Ectodermal cell (in vitro differentiated cells): ENCODE measurements around the gene CEP57L1.
"Not testable (repeated sequence)": the region's sequence is repeated elsewhere in the genome, so short reads cannot be mapped to it uniquely, and the experiment has no call there.

ENCODE experiments used
- H3K27ac ChIP-seq: 2 replicates; pipeline ENCODE4 v1.7.0; 2013; ENCODE audit warnings: mild to moderate bottlenecking, low read depth, low read length; ENCODE audit not compliant: insufficient read depth, poor library complexity, severe bottlenecking
- H3K27me3 ChIP-seq: 2 replicates; pipeline ENCODE4 v1.7.0; 2013; ENCODE audit warnings: mild to moderate bottlenecking, low read length; ENCODE audit not compliant: insufficient read depth, control insufficient read depth, poor library complexity, severe bottlenecking
- H3K36me3 ChIP-seq: one replicate; pipeline ENCODE4 v1.7.0; 2013; ENCODE audit warnings: low read length; ENCODE audit not compliant: control insufficient read depth, insufficient read depth
- H3K4me1 ChIP-seq: one replicate; pipeline ENCODE4 v1.7.0; 2013; ENCODE audit warnings: low read length; ENCODE audit not compliant: control insufficient read depth, insufficient read depth
- H3K4me3 ChIP-seq: 2 replicates; pipeline ENCODE4 v1.7.0; 2013; ENCODE audit warnings: low read depth, low read length, control low read depth; ENCODE audit not compliant: insufficient read depth
- H3K9me3 ChIP-seq: 2 replicates; pipeline ENCODE4 v1.7.0; 2013; ENCODE audit warnings: mild to moderate bottlenecking, low read length, moderate library complexity; ENCODE audit not compliant: control insufficient read depth
- WGBS, 2 experiments: methylation state at CpG; one replicate each; pipeline ENCODE4 v1.1.7; 2013; ENCODE audit warnings: missing lambda C conversion rate in 2 of 2; 5-methylcytosine and 5-hydroxymethylcytosine counted together

The CEP57L1 gene

DNA sequence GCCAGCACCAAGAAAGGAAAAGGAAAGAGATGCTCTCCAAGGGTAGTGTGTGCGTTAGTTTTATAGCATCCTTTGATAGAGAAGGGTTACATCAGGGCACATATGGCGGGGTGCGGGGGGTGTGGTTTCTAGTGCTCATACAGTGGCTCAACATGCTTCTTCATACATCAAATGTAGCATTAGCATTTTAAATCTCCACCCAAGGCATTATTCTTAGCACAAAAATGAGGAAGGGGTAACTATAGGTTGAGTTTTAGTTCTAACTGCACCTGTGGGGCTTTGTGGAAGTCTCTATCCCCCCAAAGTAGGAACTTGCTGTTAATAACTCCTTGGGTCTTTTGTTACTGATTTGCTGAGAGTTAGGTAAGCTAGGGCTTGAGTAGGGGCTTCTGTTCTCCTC lies 89.3 kb downstream of the CEP57L1 start:
- Histone ChIP-seq H3K4me1 (no peaks in the 10 kb centered on the region), H3K9me3 (no peaks in the 10 kb centered on the region), H3K27ac (no peak overlapping the region), H3K4me3 (no peak overlapping the region), H3K36me3 (no peaks in the 10 kb centered on the region), H3K27me3 (peaks cover 5% of the 10 kb centered on the region)
- WGBS, 2 experiments: 6 to 64% methylated on average over 1 to 3 of the region's 3 CpGs

DNA sequence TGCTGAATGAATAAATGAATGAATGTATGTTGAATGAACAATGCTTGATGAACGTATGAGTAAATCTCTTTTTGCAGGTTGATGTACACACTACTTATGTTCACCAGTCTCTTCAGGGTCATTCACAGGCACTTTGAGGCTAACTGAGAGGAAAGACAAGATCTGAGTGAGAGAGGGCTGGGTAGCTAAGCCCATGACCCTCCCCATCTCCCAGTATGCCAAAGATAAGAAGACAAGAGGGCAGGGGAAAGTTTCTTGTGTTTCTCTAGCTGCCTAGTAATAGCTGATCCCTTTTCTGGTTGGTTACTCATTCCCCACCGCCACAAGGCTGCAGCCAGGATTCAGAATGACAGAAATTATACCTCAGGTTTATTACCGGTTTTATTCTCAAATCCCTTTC lies 90.7 kb downstream of the CEP57L1 start:
- Histone ChIP-seq H3K4me3 (no peak overlapping the region), H3K27me3 (peaks cover 5% of the 10 kb centered on the region), H3K36me3 (no peaks in the 10 kb centered on the region), H3K27ac (no peak overlapping the region), H3K4me1 (no peaks in the 10 kb centered on the region), H3K9me3 (no peaks in the 10 kb centered on the region)
- 40 to 61% methylated on average over 2 to 3 of the region's 3 CpGs for WGBS, 2 experiments

DNA sequence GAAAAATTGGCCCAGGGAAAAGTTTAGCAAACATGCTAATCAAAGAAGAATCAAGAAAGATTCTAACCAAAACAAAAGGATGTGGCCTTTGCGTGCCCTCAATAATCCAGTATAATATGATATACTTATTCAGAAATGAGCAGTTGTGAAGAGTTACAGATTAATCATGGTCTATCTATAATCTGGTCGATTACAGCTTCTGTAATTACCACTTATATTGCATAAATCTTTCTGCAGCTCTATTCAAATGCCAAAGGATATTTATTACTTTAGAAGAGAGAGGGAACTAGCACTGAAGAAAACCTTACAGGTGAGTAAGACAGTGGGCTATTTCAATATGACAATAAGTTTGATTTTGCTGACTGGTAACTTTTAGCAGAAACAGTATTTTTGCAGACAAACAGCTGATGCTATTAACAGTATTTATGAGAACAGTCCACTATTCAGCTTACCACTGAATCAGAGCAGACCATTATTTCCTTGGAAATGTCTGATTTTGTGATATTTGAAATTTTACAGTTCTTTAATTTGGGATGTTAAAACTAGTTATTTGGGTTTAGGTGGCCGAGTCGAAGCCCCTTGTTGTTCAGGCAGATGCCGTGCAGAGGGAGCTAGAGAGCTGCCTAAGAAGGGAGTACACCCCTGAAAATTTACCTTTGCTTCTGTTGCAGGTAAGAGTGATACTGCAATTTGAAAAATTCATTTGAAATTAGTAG lies 92.2 kb downstream of the CEP57L1 start:
- WGBS, 2 experiments: 30 to 49% methylated on average over 4 to 5 of the region's 5 CpGs
- no peaks in the 10 kb centered on the region for H3K4me1 ChIP-seq
- H3K27me3 ChIP-seq: peaks cover 5% of the 10 kb centered on the region
- no peak overlapping the region for H3K4me3 ChIP-seq
- no peaks in the 10 kb centered on the region for H3K9me3 ChIP-seq
- no peak overlapping the region for H3K27ac ChIP-seq
- no peaks in the 10 kb centered on the region for H3K36me3 ChIP-seq

DNA sequence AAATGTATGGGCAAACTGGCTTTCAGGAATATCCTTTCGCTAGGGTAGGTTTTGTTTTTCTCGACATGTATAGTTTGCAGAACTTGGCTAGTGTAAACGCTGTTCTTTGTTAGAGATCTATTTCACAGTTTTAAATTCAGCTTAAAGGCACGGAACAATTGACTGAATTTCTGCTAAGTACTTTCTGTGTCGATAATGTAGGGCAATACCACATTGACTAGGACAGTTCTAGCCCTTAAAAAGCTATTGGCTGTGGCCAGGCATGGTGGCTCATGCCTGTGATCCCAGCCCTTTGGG lies 92.8 kb downstream of the CEP57L1 start:
- WGBS, 2 experiments: 62% methylated on average over 5 of the region's 5 CpGs

DNA sequence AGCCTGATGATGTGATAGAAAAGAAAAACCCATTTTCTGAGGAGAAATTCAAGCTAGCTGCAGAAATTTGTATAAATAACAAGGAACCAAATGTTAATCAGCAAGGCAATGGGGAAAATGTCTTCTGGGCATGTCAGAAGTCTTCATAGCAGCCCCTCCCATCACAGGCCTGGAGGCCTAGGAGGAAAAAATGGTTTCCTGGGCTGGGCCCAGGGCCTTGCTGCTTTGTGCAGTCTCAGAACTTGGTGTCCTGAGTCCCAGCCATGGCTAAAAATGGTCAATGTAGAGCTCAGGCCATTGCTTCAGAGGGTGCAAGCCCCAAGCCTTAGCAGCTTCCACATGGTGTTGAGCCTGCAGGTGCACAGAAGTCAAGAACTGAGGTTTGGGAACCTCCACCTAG lies 96.1 kb downstream of the CEP57L1 start:
- H3K4me1 ChIP-seq, H3K9me3 ChIP-seq, H3K4me3 ChIP-seq, H3K27me3 ChIP-seq, H3K27ac ChIP-seq, H3K36me3 ChIP-seq: not testable (repeated sequence)

More for the DNA sequence above, 92.8 kb downstream of the CEP57L1 start:
- H3K4me1 ChIP-seq: no peaks in the 10 kb centered on the region
- H3K27ac ChIP-seq: no peak overlapping the region
- H3K27me3 ChIP-seq: peaks cover 5% of the 10 kb centered on the region
- H3K4me3 ChIP-seq: no peak overlapping the region
- no peaks in the 10 kb centered on the region for H3K9me3 ChIP-seq
- H3K36me3 ChIP-seq: no peaks in the 10 kb centered on the region

DNA sequence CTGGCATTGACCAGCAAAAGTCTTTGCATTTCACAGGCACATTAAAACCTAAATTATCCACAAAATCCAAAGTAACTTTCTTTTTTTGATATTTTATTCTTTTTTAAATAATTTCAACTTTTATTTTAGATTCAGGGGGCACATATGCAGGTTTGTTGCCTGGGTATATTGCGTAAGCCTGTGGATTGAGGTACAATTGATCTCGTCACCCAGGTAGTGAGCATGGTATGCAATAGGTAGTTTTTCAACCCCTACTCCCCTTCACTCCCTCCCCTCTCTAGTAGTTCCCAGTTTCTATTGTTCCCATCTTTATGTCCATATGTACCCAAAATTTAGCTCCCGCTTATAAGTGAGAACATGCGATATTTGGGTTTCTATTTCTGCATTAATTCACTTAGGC lies 97.6 kb downstream of the CEP57L1 start:
- Histone ChIP-seq H3K4me3 (no peak overlapping the region), H3K36me3 (no peaks in the 10 kb centered on the region), H3K4me1 (no peaks in the 10 kb centered on the region), H3K9me3 (no peaks in the 10 kb centered on the region), H3K27ac (no peak overlapping the region), H3K27me3 (no peaks in the 10 kb centered on the region)
- WGBS, 2 experiments: 85 to 95% methylated on average over 3 to 4 of the region's 4 CpGs

DNA sequence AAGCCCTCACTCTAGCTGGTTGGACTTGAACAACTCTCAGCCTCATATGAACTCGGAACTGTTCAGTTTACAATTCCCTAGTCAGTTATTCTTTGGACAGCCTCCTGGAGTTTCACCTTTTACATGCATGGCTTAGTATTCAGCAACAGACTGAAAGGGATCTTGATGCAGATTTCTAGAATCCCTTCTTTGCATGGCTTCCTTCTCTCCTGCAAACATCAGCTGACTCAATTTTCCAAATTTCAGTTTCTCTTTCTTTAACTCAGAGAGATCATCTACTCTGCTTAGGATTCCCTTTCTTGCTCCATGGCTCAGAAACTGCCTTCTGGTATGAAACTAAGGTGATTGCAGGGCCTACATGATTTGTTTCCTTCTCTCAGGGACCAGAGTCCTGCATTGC lies 99.6 kb downstream of the CEP57L1 start:
- no peaks in the 10 kb centered on the region for H3K36me3 ChIP-seq
- H3K27me3 ChIP-seq: no peaks in the 10 kb centered on the region
- 82 to 86% methylated on average over 1 of the region's 1 CpG for WGBS, 2 experiments
- H3K27ac ChIP-seq: no peak overlapping the region
- no peaks in the 10 kb centered on the region for H3K4me1 ChIP-seq
- H3K4me3 ChIP-seq: no peak overlapping the region
- no peaks in the 10 kb centered on the region for H3K9me3 ChIP-seq

DNA sequence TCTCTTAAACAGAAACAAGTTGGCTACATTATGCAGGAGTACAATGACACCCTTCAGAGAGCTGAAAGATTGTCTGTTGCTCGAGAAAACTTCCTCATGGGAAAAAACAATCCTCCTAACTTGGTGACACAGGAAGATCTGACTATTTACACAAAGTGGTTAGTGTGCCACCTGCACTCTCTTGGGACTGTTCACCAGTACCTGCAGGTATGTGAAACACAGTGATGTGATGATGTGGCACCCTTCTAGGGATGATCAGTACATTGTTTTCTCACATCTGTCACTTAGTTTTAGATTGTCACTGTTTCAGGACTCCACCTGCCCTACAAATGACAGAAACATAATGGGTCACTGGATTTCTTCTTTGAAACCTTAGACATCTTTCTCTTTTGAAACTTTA lies 101.8 kb downstream of the CEP57L1 start:
- no peaks in the 10 kb centered on the region for H3K9me3 ChIP-seq
- no peak overlapping the region for H3K4me3 ChIP-seq
- H3K27me3 ChIP-seq: no peaks in the 10 kb centered on the region
- no peak overlapping the region for H3K27ac ChIP-seq
- 86% methylated on average over 1 of the region's 1 CpG for WGBS, 2 experiments
- no peaks in the 10 kb centered on the region for H3K4me1 ChIP-seq
- H3K36me3 ChIP-seq: no peaks in the 10 kb centered on the region

DNA sequence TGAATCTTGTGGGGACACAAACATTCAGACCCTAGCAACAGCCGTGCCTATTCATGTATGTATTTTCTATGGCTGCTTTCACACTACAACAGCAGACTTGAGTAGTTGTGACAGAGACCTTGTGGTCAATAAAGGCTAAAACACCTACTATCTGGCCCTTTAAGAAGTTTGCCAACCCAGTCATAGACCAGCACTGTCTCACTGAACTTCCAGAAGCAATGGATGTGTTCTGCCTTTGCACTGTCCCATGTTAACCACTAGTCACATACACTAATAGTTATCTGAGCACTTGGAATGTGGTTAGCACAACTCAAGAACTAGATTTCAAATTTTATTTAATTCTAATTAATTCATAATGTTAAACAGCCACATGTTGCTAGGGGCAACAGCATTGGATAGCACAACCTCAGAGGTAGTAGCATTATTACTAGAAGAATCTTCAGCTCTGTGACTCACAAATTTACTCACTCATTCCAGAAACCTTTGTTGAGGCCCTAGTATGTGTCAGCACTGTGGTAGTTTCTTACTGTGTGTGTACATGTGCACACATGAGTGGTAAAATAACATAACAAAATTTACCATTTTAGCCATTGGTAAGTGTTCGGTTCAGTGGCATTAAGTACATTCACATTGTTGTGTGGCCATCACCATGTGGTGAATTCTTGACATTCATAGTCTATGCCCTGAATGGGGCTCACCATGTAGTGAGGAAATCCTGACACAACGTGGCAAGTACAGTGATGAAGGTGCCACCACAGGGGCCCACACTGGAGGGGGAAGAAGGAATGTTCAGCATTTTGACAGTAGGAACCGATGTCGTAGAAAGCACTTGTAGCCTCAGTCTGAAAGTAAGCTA lies 107.3 kb downstream of the CEP57L1 start:
- 86% methylated on average over 5 of the region's 5 CpGs for WGBS, 2 experiments
- Histone ChIP-seq H3K27me3 (no peaks in the 10 kb centered on the region), H3K4me1 (no peaks in the 10 kb centered on the region), H3K9me3 (no peaks in the 10 kb centered on the region), H3K27ac (no peak overlapping the region), H3K4me3 (no peak overlapping the region), H3K36me3 (no peaks in the 10 kb centered on the region)

DNA sequence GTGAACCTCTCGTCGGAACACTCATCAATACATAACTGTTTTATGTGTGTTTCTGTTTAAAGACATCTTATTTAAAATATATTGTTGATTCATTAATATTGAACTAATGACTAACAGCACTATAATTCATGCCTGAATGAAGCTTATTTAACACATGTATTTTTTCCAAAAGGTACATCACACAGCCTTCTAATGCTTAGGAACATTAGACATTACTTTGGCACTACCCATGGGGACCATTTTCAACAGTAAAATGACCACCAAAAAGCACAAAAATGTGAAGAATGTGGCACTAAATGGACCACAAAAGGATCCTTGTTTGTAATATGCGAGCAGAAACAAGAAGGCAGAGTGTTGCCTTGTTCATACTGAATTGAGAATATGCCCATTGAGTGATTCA lies 109.2 kb downstream of the CEP57L1 start:
- WGBS, 2 experiments: 95 to 97% methylated on average over 1 of the region's 3 CpGs
- Histone ChIP-seq H3K27ac (no peak overlapping the region), H3K9me3 (no peaks in the 10 kb centered on the region), H3K27me3 (no peaks in the 10 kb centered on the region), H3K4me3 (no peak overlapping the region), H3K4me1 (no peaks in the 10 kb centered on the region), H3K36me3 (no peaks in the 10 kb centered on the region)
